Measurements from ENCODE around the gene MVB12B.

The MVB12B gene

GRCh38 chr9:126401581-126401980 is 75.0 kb downstream of the MVB12B start:
- no peaks in the 10 kb centered on the region for H3K27me3 ChIP-seq (ENCODE audit: insufficient read depth, insufficient read length)
- no peaks in the 10 kb centered on the region for H3K9me3 ChIP-seq (ENCODE audit: insufficient read depth, low read length)
- H3K4me1 ChIP-seq (ENCODE audit: insufficient read depth, insufficient read length) = peaks cover 10% of the 10 kb centered on the region
- DNase-seq (ENCODE audit: low read depth, low spot score) = no peak
- no peak overlapping the region for H3K9ac ChIP-seq (ENCODE audit: insufficient read length, low read depth)
- no peak overlapping the region for H3K4me3 ChIP-seq (ENCODE audit: insufficient read length, low read depth)
- TF ChIP-seq ZNF274 (IDR thresholded peaks at IDR 0.05; ENCODE audit: low read depth, low read length) (no peak), YY1 (IDR thresholded peaks at IDR 0.05; ENCODE audit: insufficient read depth, insufficient read length) (no peak), SUZ12 (IDR thresholded peaks at IDR 0.05; ENCODE audit: extremely low read depth, insufficient read depth, insufficient read length) (no peak)
- peaks cover 15% of the 10 kb centered on the region for H3K36me3 ChIP-seq (ENCODE audit: insufficient read depth, insufficient read length, low read length)

DNA sequence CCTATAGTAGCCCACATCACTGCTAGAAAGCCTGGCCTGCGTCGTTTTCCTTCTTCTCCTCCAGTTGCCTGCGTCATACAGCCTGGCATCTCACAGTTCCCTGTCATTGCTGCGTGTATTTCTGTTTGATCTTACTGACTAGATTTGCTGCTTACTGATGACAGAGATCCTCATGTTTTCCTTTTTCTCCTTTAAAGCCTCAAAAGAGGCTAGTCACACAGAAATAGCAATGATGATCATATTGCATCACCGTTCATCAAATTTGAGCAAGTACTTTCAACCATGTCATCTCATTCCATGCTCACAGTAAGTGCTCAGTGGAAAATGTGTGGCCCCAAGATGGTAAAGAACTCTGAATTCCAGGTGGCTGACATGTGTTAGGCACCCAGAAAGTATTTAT is 76.8 kb downstream of the MVB12B start:
- Histone ChIP-seq H3K36me3 (ENCODE audit: insufficient read depth, insufficient read length, low read length) (peaks cover 11% of the 10 kb centered on the region), H3K27me3 (ENCODE audit: insufficient read depth, insufficient read length) (no peaks in the 10 kb centered on the region), H3K9ac (ENCODE audit: insufficient read length, low read depth) (no peak overlapping the region), H3K4me3 (ENCODE audit: insufficient read length, low read depth) (no peak overlapping the region), H3K4me1 (ENCODE audit: insufficient read depth, insufficient read length) (peaks cover 12% of the 10 kb centered on the region), H3K9me3 (ENCODE audit: insufficient read depth, low read length) (no peaks in the 10 kb centered on the region)
- DNase-seq (ENCODE audit: low read depth, low spot score) = no peak
- no peak for TF ChIP-seq SUZ12 (IDR thresholded peaks at IDR 0.05; ENCODE audit: extremely low read depth, insufficient read depth, insufficient read length)
- TF ChIP-seq YY1 (IDR thresholded peaks at IDR 0.05; ENCODE audit: insufficient read depth, insufficient read length) = no peak
- TF ChIP-seq ZNF274 (IDR thresholded peaks at IDR 0.05; ENCODE audit: low read depth, low read length) = no peak

DNA sequence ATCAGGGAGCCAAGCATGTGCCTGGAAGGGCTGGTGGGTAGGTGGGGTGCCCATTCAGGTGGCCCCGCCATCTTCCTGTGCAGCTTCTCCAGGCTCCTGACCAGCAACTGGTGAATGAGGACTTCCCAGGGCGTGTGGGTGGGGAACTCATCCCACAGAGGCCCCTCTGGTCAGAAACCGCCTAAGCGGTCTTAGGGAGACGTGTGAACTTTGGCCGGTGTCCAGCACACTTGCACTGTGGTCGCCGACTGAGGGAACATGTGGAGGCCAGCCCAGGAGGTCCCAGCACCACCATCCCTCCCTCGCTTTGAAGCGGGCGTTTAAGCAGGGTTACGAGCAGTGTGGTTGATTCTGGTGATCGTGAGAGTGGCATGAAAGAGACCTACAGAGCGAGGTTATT is 77.8 kb downstream of the MVB12B start:
- TF ChIP-seq ZNF274 (IDR thresholded peaks at IDR 0.05; ENCODE audit: low read depth, low read length) = no peak
- no peak for TF ChIP-seq SUZ12 (IDR thresholded peaks at IDR 0.05; ENCODE audit: extremely low read depth, insufficient read depth, insufficient read length)
- TF ChIP-seq YY1 (IDR thresholded peaks at IDR 0.05; ENCODE audit: insufficient read depth, insufficient read length) = no peak
- Histone ChIP-seq H3K9me3 (ENCODE audit: insufficient read depth, low read length) (no peaks in the 10 kb centered on the region), H3K4me1 (ENCODE audit: insufficient read depth, insufficient read length) (peaks cover 10% of the 10 kb centered on the region), H3K27me3 (ENCODE audit: insufficient read depth, insufficient read length) (no peaks in the 10 kb centered on the region), H3K4me3 (ENCODE audit: insufficient read length, low read depth) (no peak overlapping the region), H3K36me3 (ENCODE audit: insufficient read depth, insufficient read length, low read length) (peaks cover 5% of the 10 kb centered on the region), H3K9ac (ENCODE audit: insufficient read length, low read depth) (no peak overlapping the region)
- DNase-seq (ENCODE audit: low read depth, low spot score) = no peak

GRCh38 chr9:126406075-126406667 is 79.5 kb downstream of the MVB12B start:
- TF ChIP-seq SUZ12 (IDR thresholded peaks at IDR 0.05; ENCODE audit: extremely low read depth, insufficient read depth, insufficient read length) = no peak
- no peak for TF ChIP-seq ZNF274 (IDR thresholded peaks at IDR 0.05; ENCODE audit: low read depth, low read length)
- TF ChIP-seq YY1 (IDR thresholded peaks at IDR 0.05; ENCODE audit: insufficient read depth, insufficient read length) = no peak
- Histone ChIP-seq H3K9ac (ENCODE audit: insufficient read length, low read depth) (no peak overlapping the region), H3K27me3 (ENCODE audit: insufficient read depth, insufficient read length) (no peaks in the 10 kb centered on the region), H3K9me3 (ENCODE audit: insufficient read depth, low read length) (no peaks in the 10 kb centered on the region), H3K36me3 (ENCODE audit: insufficient read depth, insufficient read length, low read length) (peaks cover 5% of the 10 kb centered on the region), H3K4me3 (ENCODE audit: insufficient read length, low read depth) (no peak overlapping the region), H3K4me1 (ENCODE audit: insufficient read depth, insufficient read length) (peaks cover 10% of the 10 kb centered on the region)
- DNase-seq (ENCODE audit: low read depth, low spot score) = peak; percentile 25

DNA sequence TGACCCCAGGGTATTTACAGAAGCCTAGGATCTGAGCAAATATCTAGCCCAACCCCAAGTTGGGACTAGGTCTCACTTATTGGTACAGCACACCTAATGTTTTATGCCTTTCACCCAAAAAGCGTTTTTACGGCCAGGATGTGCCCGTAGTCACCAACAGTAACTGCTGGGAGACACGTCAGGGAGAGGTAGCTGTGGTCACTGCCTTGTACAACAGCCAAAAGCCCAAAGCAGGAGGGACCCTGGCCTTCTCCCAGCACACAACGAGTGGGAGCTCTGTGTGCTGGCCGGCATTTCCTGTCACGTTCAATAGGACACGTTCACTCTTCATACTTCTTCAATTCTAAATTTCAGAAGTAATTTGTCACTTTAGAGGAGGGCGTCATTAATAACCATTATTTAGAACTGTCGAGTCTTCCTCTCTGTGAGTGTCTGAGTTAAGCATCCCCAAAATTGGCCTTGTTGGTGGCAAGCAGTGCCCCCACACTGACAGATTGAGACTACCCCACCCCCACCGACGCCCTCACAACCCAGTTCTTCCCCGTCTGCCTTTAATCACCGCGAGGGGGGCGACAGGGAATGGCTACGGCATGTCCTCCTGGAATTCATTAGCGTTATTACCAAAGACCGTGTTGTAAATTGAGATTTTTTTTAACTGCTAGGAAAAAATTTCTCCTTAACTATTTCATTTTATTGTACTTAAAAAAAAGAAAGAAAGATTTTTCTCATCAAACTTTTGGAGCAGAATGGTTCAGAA is 80.7 kb downstream of the MVB12B start:
- no peak for TF ChIP-seq YY1 (IDR thresholded peaks at IDR 0.05; ENCODE audit: insufficient read depth, insufficient read length)
- TF ChIP-seq ZNF274 (IDR thresholded peaks at IDR 0.05; ENCODE audit: low read depth, low read length) = no peak
- no peak for TF ChIP-seq SUZ12 (IDR thresholded peaks at IDR 0.05; ENCODE audit: extremely low read depth, insufficient read depth, insufficient read length)
- H3K4me1 ChIP-seq (ENCODE audit: insufficient read depth, insufficient read length) = peaks cover 10% of the 10 kb centered on the region
- peaks cover 5% of the 10 kb centered on the region for H3K36me3 ChIP-seq (ENCODE audit: insufficient read depth, insufficient read length, low read length)
- H3K9ac ChIP-seq (ENCODE audit: insufficient read length, low read depth) = no peak overlapping the region
- no peak for DNase-seq (ENCODE audit: low read depth, low spot score)
- H3K4me3 ChIP-seq (ENCODE audit: insufficient read length, low read depth) = no peak overlapping the region
- H3K27me3 ChIP-seq (ENCODE audit: insufficient read depth, insufficient read length) = no peaks in the 10 kb centered on the region
- H3K9me3 ChIP-seq (ENCODE audit: insufficient read depth, low read length) = no peaks in the 10 kb centered on the region

GRCh38 chr9:126408004-126408403 is 81.4 kb downstream of the MVB12B start:
- Histone ChIP-seq H3K27me3 (ENCODE audit: insufficient read depth, insufficient read length) (no peaks in the 10 kb centered on the region), H3K9ac (ENCODE audit: insufficient read length, low read depth) (no peak overlapping the region), H3K9me3 (ENCODE audit: insufficient read depth, low read length) (no peaks in the 10 kb centered on the region), H3K4me3 (ENCODE audit: insufficient read length, low read depth) (no peak overlapping the region), H3K36me3 (ENCODE audit: insufficient read depth, insufficient read length, low read length) (peaks cover 5% of the 10 kb centered on the region), H3K4me1 (ENCODE audit: insufficient read depth, insufficient read length) (peaks cover 10% of the 10 kb centered on the region)
- DNase-seq (ENCODE audit: low read depth, low spot score) = no peak
- TF ChIP-seq YY1 (IDR thresholded peaks at IDR 0.05; ENCODE audit: insufficient read depth, insufficient read length) (no peak), SUZ12 (IDR thresholded peaks at IDR 0.05; ENCODE audit: extremely low read depth, insufficient read depth, insufficient read length) (no peak), ZNF274 (IDR thresholded peaks at IDR 0.05; ENCODE audit: low read depth, low read length) (no peak)

DNA sequence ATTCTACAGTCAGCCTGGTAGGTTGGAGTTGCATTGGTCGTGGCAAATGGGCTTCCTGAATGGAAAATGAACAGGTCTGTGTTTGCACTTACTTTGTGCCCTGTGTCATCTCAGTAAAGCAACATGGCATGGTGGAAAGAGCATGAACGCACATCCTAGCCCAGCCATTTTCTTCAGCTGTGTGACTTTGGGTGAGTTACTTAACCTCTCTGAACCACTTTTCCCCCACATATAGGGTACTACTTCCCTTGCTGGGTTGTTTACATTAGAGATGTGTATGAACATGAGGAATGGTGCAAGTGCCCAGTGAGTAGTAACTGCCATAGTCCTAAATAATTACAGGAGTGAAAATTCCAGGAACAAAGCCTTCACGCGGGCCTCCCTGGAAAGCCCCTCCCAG is 83.6 kb downstream of the MVB12B start:
- Histone ChIP-seq H3K9me3 (ENCODE audit: insufficient read depth, low read length) (no peaks in the 10 kb centered on the region), H3K4me1 (ENCODE audit: insufficient read depth, insufficient read length) (peaks cover 7% of the 10 kb centered on the region), H3K9ac (ENCODE audit: insufficient read length, low read depth) (no peak overlapping the region), H3K27me3 (ENCODE audit: insufficient read depth, insufficient read length) (no peaks in the 10 kb centered on the region), H3K36me3 (ENCODE audit: insufficient read depth, insufficient read length, low read length) (peaks cover 5% of the 10 kb centered on the region), H3K4me3 (ENCODE audit: insufficient read length, low read depth) (no peak overlapping the region)
- no peak for DNase-seq (ENCODE audit: low read depth, low spot score)
- TF ChIP-seq ZNF274 (IDR thresholded peaks at IDR 0.05; ENCODE audit: low read depth, low read length) (no peak), YY1 (IDR thresholded peaks at IDR 0.05; ENCODE audit: insufficient read depth, insufficient read length) (no peak), SUZ12 (IDR thresholded peaks at IDR 0.05; ENCODE audit: extremely low read depth, insufficient read depth, insufficient read length) (no peak)
